Measurements from ENCODE around the gene MESP2. TPM values are rescaled to one million over a fixed set of nuclear protein-coding genes. Genes with fewer than 3 reads are reported as not detected.
A peak's percentile ranks its signal among the peaks of the same experiment; 100 is the strongest.

The MESP2 gene
- total and polyA plus RNA-seq, 2 experiments from 2014 or later, result not detected

- H2AFZ ChIP-seq, result peak overlapping the region; percentile 30; the same call in 1 of the 2 replicates
- 63 to 65% methylated on average over 10 of the region's 10 CpGs for WGBS, 2 experiments (ENCODE audit: low coverage in 1 of 2, low lambda C conversion rate in 2 of 2, missing lambda C conversion rate in 2 of 2)
- H4K20me1 ChIP-seq (ENCODE audit: insufficient read depth), result no peaks in the 10 kb centered on the region
- peaks cover 18% of the 10 kb centered on the region for H3K79me2 ChIP-seq (ENCODE audit: insufficient read depth)
- H3K9me3 ChIP-seq (ENCODE audit: low read depth), result no peaks in the 10 kb centered on the region
- H3F3A ChIP-seq (ENCODE audit: insufficient read depth), result peaks cover 56% of the 10 kb centered on the region
- peak overlapping the region; percentile 64 for H3K27ac ChIP-seq
- no peak overlapping the region for H3K4me3 ChIP-seq
- no peak for TF ChIP-seq EZH2 (IDR thresholded peaks at IDR 0.05; ENCODE audit: insufficient read depth, poor library complexity, severe bottlenecking)
- TF ChIP-seq EZH2phosphoT487 (IDR thresholded peaks at IDR 0.05; ENCODE audit: insufficient read depth, low read depth), result no peak
- peaks cover 41% of the 10 kb centered on the region for H3K4me1 ChIP-seq (ENCODE audit: insufficient read depth)
- H3K36me3 ChIP-seq (ENCODE audit: low read depth), result no peaks in the 10 kb centered on the region
- no peak for DNase-seq
- in situ Hi-C loops (cut with MboI), result no loop called here
- H3K9me2 ChIP-seq (ENCODE audit: insufficient read depth), result no peaks in the 10 kb centered on the region
- no peak overlapping the region for H3K4me2 ChIP-seq (ENCODE audit: unreplicated experiment)
- H3K9ac ChIP-seq, result no peak overlapping the region
- H3K27me3 ChIP-seq (replicated peaks; ENCODE audit: insufficient read depth), result no peaks in the 10 kb centered on the region
Measured at GRCh38 chr15:89818287-89818686, 42.2 kb downstream of the MESP2 start.

- Histone ChIP-seq H3K36me3 (ENCODE audit: low read depth) (no peaks in the 10 kb centered on the region), H3K4me3 (peak overlapping the region; percentile 53)
Measured at GRCh38 chr15:89820666-89821611, 44.8 kb downstream of the MESP2 start.

GRCh38 chr15:89822026-89822425 lies 45.9 kb downstream of the MESP2 start:
- H3K27me3 ChIP-seq (replicated peaks; ENCODE audit: insufficient read depth), result no peaks in the 10 kb centered on the region
- DNase-seq, result peak; percentile 78
- peaks cover 39% of the 10 kb centered on the region for H3F3A ChIP-seq (ENCODE audit: insufficient read depth)
- no peak overlapping the region for H2AFZ ChIP-seq
- H3K4me1 ChIP-seq (ENCODE audit: insufficient read depth), result peaks cover 63% of the 10 kb centered on the region
- 13 to 16% methylated on average over 11 of the region's 11 CpGs for WGBS, 2 experiments (ENCODE audit: low coverage in 1 of 2, low lambda C conversion rate in 2 of 2, missing lambda C conversion rate in 2 of 2)
- H3K9me3 ChIP-seq (ENCODE audit: low read depth), result no peaks in the 10 kb centered on the region
- in situ Hi-C loops (cut with MboI), result no loop called here
- no peaks in the 10 kb centered on the region for H3K36me3 ChIP-seq (ENCODE audit: low read depth)
- H4K20me1 ChIP-seq (ENCODE audit: insufficient read depth), result no peaks in the 10 kb centered on the region
- no peak for TF ChIP-seq EZH2 (IDR thresholded peaks at IDR 0.05; ENCODE audit: insufficient read depth, poor library complexity, severe bottlenecking)
- no peak for TF ChIP-seq EZH2phosphoT487 (IDR thresholded peaks at IDR 0.05; ENCODE audit: insufficient read depth, low read depth)
- no peaks in the 10 kb centered on the region for H3K79me2 ChIP-seq (ENCODE audit: insufficient read depth)
- peak overlapping the region; percentile 90 for H3K27ac ChIP-seq
- H3K4me3 ChIP-seq, result peak overlapping the region; percentile 14
- peak overlapping the region; percentile 79 for H3K4me2 ChIP-seq (ENCODE audit: unreplicated experiment)
- H3K9me2 ChIP-seq (ENCODE audit: insufficient read depth), result no peaks in the 10 kb centered on the region
- peak overlapping the region; percentile 64 for H3K9ac ChIP-seq

More at GRCh38 chr15:89820666-89821611, 44.8 kb downstream of the MESP2 start:
- Histone ChIP-seq H3K4me1 (ENCODE audit: insufficient read depth) (peaks cover 63% of the 10 kb centered on the region), H3K9ac (peak overlapping the region; percentile 64), H3K4me2 (ENCODE audit: unreplicated experiment) (peak overlapping the region; percentile 79), H4K20me1 (ENCODE audit: insufficient read depth) (no peaks in the 10 kb centered on the region), H3K27ac (peak overlapping the region; percentile 90), H3K9me2 (ENCODE audit: insufficient read depth) (no peaks in the 10 kb centered on the region), H2AFZ (peak overlapping the region; percentile 27), H3K79me2 (ENCODE audit: insufficient read depth) (no peaks in the 10 kb centered on the region), H3K9me3 (ENCODE audit: low read depth) (no peaks in the 10 kb centered on the region), H3K27me3 (replicated peaks; ENCODE audit: insufficient read depth) (no peaks in the 10 kb centered on the region), H3F3A (ENCODE audit: insufficient read depth) (peaks cover 50% of the 10 kb centered on the region)
- WGBS, 2 experiments (ENCODE audit: low coverage in 1 of 2, low lambda C conversion rate in 2 of 2, missing lambda C conversion rate in 2 of 2), result 12 to 13% methylated on average over 12 of the region's 12 CpGs
- TF ChIP-seq EZH2phosphoT487 (IDR thresholded peaks at IDR 0.05; ENCODE audit: insufficient read depth, low read depth) (no peak), EZH2 (IDR thresholded peaks at IDR 0.05; ENCODE audit: insufficient read depth, poor library complexity, severe bottlenecking) (no peak)
- in situ Hi-C loops (cut with MboI), result no loop called here
- peak; percentile 96 for DNase-seq

- no peak for TF ChIP-seq EZH2phosphoT487 (IDR thresholded peaks at IDR 0.05; ENCODE audit: insufficient read depth, low read depth)
- no peak for TF ChIP-seq EZH2 (IDR thresholded peaks at IDR 0.05; ENCODE audit: insufficient read depth, poor library complexity, severe bottlenecking)
- peak overlapping the region; percentile 14; the same call in 1 of the 2 replicates for H3K4me3 ChIP-seq
- peaks cover 59% of the 10 kb centered on the region for H3K4me1 ChIP-seq (ENCODE audit: insufficient read depth)
- H3F3A ChIP-seq (ENCODE audit: insufficient read depth), result peaks cover 34% of the 10 kb centered on the region
- no peaks in the 10 kb centered on the region for H4K20me1 ChIP-seq (ENCODE audit: insufficient read depth)
- H3K27ac ChIP-seq, result peak overlapping the region; percentile 90
- in situ Hi-C loops (cut with MboI), result no loop called here
- H3K27me3 ChIP-seq (replicated peaks; ENCODE audit: insufficient read depth), result no peaks in the 10 kb centered on the region
- H3K36me3 ChIP-seq (ENCODE audit: low read depth), result no peaks in the 10 kb centered on the region
- H2AFZ ChIP-seq, result no peak overlapping the region
- DNase-seq, result no peak
- WGBS, 2 experiments (ENCODE audit: low coverage in 1 of 2, low lambda C conversion rate in 2 of 2, missing lambda C conversion rate in 2 of 2), result 51 to 58% methylated on average over 5 of the region's 5 CpGs
- no peaks in the 10 kb centered on the region for H3K9me3 ChIP-seq (ENCODE audit: low read depth)
- peak overlapping the region; percentile 49 for H3K4me2 ChIP-seq (ENCODE audit: unreplicated experiment)
- H3K79me2 ChIP-seq (ENCODE audit: insufficient read depth), result no peaks in the 10 kb centered on the region
- peak overlapping the region; percentile 64 for H3K9ac ChIP-seq
- H3K9me2 ChIP-seq (ENCODE audit: insufficient read depth), result no peaks in the 10 kb centered on the region
Measured at GRCh38 chr15:89822611-89822950, 46.4 kb downstream of the MESP2 start.

All from GM23248 (cell line).